Right ventricle myocardium superior (tissue), 1 donor: ENCODE results near the gene TEX50. TPM values are rescaled to one million over a fixed set of nuclear protein-coding genes. Genes with fewer than 3 reads are reported as not detected.
"Not testable (repeated sequence)": the region's sequence is repeated elsewhere in the genome, so short reads cannot be mapped to it uniquely, and the experiment has no call there.

Source experiments
- ATAC-seq: fragments of 200-7000 bp; cut with Tn5 transposase; one replicate; pipeline ENCODE4 v1.9.1; 2020; ENCODE audit warnings: mild to moderate bottlenecking; ENCODE audit not compliant: poor library complexity
- DNase-seq: peaks from one replicate; pipeline ENCODE4 v3.0.0-alpha.2; 2020
- intact Hi-C: fragments of 100-400 bp; cut with DNase I; formaldehyde crosslinking; loops from one replicate; pipeline ENCODE4 v1.11.2; 2022
- total RNA-seq: library from RNA; stranded (reverse); fragmentation: NEBNext Ultra II Directional; extraction: Animal tissue kit (Norgen Biotek cat#: 25700); gene quantifications from one replicate; pipeline ENCODE4 v1.2.1, GENCODE V29; 2021
- donor health status: DM: no; HTN: yes; CAD: no; lungs with severe emphysema.

TEX50 gene
- total RNA-seq, 1 donor from 2014 or later, result not detected

DNA sequence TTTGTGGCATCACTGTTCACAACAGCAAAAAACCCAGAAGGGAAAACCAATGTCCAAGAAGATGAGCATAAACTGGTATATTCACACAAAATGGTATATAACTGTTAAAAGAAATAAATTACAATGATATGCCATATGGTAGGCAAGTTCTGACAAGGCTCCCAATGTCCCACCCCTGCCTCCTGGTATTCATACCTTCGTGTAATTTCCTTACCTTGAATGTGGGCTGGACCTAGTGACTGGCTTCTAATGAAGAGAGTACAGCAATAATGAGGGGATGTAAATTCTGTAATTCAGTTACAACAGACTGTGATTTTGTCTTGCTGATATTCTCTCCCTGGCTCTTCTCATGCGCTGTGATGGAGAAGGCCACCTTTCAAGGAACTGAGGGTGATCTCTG, 25.2 kb downstream of the TEX50 start:
- ATAC-seq (no peak), DNase-seq (no peak)
- intact Hi-C loops, result no loop called here

DNA sequence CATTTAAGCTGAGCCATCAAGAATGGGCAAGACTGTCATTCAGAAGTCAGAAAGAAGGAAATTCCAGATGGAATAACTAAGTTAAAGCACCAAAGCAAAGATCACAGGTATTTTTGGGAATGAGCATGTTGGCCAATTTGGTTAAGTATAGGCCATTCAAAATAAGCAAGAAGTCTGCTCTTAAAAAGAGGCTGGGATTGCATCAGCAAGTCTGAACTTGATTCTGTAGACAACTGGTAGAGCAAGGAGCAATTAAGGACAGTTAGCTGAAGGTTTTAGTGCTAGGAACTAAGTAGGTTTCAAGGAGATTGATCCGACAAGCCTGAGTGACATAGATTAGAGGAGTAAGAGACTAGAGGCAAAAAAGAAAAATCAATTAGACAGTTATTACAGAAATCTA, 26.1 kb downstream of the TEX50 start:
- DNase-seq, result no peak
- ATAC-seq, result no peak
- intact Hi-C loops, result no loop called here

DNA sequence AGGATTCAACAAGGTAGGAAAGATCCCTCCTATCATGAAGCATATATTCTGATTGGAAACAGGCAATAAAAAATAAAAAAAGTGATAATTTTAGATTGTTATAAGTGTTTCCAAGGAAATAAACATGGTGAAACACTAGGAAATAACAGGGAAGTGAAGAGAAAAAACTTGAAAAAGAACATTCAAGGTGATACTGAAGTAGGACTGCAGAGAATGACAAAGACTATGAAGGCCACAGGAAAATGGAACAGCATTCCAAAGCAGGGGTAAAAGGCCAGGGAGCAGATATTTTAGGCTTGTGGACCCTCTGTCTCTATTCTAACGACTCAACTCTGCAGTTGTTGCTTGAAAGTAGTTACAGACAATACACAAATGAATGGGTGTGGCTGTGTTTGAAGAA, 26.6 kb downstream of the TEX50 start:
- ATAC-seq, result no peak
- intact Hi-C loops, result no loop called here
- DNase-seq, result no peak

DNA sequence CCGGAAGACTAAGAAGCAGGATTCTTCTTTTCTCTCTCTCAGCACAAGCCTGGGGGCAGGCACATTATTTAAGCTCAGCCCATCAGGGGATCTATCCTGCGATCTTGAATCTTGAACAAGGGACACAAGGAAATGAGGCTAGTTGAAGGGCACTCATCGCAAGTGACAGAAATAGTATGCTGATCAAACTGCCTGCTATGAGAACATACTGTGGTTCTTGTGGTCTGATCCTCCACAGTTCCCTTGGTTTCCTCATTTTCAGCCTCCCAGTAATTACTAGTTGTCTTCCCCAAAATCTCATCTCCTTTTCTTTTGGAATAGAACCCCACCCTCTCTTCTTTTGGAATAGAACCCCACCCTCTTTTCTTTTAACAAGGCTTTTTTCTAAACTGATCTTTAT, 28.0 kb downstream of the TEX50 start:
- intact Hi-C loops, result no loop called here
- ATAC-seq, result no peak
- no peak for DNase-seq

DNA sequence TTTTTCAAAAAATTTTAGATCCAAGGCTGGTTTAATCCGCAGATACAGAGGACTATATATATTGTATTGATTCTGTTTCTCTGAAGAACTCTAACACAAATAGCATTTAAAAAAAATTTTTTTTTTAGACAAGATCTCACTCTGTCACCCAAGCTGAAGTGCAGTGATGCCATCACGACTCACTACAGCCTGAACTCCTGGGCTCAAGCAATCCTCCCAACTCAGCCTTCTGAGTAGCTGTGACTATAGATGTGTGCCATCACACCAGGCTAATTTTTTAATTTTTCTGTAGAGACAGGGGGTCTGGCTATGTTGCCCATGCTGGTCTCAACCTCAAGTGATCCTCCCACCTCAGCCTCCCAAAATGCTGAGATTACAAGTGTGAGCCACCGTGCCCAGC, 31.5 kb downstream of the TEX50 start:
- intact Hi-C loops, result no loop called here
- ATAC-seq (no peak), DNase-seq (no peak)

DNA sequence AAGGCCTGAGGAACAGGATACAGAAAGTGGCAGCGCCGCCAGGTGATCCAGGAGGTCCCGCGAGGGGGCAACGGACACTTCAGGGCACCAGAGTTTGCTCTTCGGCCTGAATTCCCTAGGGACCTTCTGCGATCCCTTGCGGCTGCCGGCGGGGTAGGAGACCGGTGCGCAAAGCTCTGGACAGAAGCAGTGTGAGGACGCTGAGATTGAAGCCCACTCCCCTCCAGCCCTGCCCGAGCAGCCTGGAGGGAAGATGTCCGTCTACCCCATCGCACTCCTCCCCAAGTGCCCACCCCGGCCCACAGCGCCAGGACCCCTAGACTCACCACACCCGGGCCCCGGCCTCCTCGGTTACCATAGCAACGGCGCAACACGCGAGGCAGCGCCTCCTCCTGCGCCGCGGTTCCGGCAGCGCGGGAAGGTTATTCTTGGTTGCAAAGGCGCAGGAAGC, 34.4 kb downstream of the TEX50 start, which contains the start of gene ANKRD45:
Gene ANKRD45 (minus strand): TSS at position 361 of the 451 bp plus-strand sequence. CDS start 10,433 bp downstream, outside the sequence.
- intact Hi-C loops, result no loop called here
- ATAC-seq, result peak; percentile 22
- DNase-seq, result peak; percentile 57

DNA sequence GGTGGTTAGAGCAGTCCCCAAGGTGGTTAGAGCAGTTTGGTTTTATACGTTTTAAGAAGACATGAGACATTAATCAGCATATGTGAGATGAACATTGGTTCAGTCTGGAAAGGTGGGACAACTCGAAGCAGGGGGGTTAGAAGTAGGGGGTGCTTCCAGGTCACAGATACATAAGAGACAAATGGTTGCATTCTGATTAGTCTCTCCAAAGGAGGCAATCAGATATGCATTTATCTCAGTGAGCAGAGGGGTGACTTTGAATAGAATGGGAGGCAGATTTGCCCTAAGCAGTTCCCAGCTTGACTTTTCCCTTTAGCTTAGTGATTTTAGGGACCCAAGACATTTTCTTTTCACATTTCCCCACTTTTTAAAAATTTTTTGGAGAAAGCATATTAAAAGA, 39.4 kb downstream of the TEX50 start:
- DNase-seq, intact Hi-C loops, ATAC-seq: not testable (repeated sequence)

DNA sequence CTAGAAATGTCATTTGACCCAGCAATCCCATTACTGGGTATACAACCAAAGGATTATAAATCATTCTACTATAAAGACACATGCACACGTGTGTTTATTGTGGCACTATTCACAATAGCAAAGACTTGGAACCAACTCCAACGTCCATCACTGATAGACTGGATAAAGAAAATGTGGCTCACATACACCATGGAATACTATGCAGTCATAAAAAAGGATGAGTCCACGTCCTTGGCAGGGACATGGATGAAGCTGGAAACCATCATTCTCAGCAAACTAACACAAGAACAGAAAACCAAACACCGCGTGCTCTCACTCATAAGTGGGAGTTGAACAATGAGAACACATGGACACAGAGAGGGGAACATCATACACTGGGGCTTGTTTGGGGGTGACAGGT, 45.0 kb downstream of the TEX50 start:
- intact Hi-C loops, ATAC-seq: not testable (repeated sequence)

DNA sequence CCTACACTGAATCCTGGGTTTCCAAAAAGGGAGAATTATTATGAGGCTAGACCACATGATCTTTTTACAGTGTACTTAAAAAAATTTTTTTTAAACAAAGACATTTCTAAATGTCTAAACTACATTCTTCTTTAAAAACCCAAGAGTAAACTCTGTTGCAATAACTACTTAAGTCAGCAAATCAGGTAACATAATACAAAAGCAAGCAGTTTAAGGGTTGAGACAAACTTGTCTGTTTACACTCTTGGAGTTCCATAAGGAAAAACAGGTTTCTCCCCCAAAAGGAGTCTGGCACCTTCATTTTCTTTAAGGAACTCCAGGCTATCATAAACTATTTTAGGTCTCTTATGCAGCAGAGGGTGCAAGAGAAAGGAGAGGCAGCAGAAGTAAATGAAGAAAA, 47.0 kb downstream of the TEX50 start:
- DNase-seq (no peak), ATAC-seq (no peak)
- intact Hi-C loops, result no loop called here

More for the DNA sequence above, 45.0 kb downstream of the TEX50 start:
- DNase-seq, result not testable (repeated sequence)

DNA sequence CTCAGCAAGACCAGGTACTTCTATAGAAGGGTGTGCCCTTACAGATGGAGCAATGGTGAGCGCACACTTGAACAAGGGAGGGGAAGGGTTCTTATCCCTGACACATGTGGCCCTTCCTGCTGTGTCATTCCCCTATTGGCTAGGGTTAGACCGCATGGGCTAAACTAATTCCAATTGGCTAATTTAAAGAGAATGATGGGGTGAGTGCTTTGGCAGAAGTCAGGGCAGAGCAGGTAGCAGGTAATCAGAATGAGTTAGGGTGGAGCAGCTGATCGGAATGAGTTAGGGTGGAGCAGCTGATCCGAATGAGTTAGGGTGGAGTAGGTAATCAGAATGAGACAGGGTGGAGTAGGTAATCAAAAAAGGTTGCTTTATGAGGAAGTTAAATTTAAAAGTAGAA, 48.7 kb downstream of the TEX50 start:
- ATAC-seq, intact Hi-C loops, DNase-seq: not testable (repeated sequence)

DNA sequence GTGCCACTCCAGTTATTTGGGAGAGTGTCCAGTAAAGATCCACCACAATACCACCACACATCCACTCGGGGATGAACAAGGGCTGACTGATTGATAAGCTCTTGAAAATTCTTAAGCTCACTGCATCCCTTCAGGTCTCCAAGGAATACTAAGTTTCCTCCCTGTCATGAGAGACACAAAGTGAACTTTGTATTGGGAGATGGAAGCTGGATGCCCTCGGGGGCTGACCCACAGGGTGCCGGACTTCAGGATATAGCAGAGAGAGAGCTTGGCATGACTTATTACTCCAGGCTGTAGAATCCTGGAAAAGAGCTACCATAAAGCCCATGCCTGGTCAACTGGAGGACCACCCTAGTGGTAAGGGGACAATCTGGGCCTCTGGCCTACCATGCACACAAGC, 50.0 kb downstream of the TEX50 start:
- intact Hi-C loops, DNase-seq, ATAC-seq: not testable (repeated sequence)

Other genes starting within 250 kb of the TEX50 start
- gene PRDX6, start 158.0 kb upstream of the TEX50 start, total RNA-seq, result 539 TPM
- not detected for gene SLC9C2, start 32.3 kb upstream of the TEX50 start, total RNA-seq
- 0.24 TPM for gene ANKRD45, start 34.5 kb downstream of the TEX50 start, total RNA-seq
- 15.2 TPM for gene KLHL20, start 79.6 kb downstream of the TEX50 start, total RNA-seq
- gene DARS2, start 189.3 kb downstream of the TEX50 start, total RNA-seq, result 12.9 TPM
- 2.6 TPM for gene CENPL, start 189.5 kb downstream of the TEX50 start, total RNA-seq
- gene GAS5, start 232.7 kb downstream of the TEX50 start, total RNA-seq, result 50.2 TPM
- 6.9 TPM for gene ZBTB37, start 233.0 kb downstream of the TEX50 start, total RNA-seq